Colonic mucosa (tissue), 4 donors: ENCODE measurements around the gene CELSR1. TPM values are rescaled to one million over a fixed set of nuclear protein-coding genes. Genes with fewer than 3 reads are reported as not detected.

ENCODE experiments used
- DNase-seq: peaks from one replicate; pipeline ENCODE4 v3.0.0-alpha.2; 2020
- H3K27ac ChIP-seq: fragments of 200-600 bp; one replicate; pipeline ENCODE4 v1.8.0; 2021
- H3K27me3 ChIP-seq: fragments of 200-600 bp; one replicate; pipeline ENCODE4 v1.8.0; 2021
- H3K36me3 ChIP-seq: fragments of 200-600 bp; one replicate; pipeline ENCODE4 v1.8.0; 2021
- H3K4me1 ChIP-seq: fragments of 200-600 bp; one replicate; pipeline ENCODE4 v1.8.0; 2021; ENCODE audit warnings: mild to moderate bottlenecking
- H3K4me3 ChIP-seq: fragments of 200-600 bp; one replicate; pipeline ENCODE4 v1.8.0; 2021
- H3K9ac ChIP-seq, 2 donors: one replicate each; pipeline ENCODE4 v1.7.0; 2013; ENCODE audit warnings: control low read depth in 2 of 2, low read depth in 2 of 2, low read length in 2 of 2
- H3K9me3 ChIP-seq: fragments of 200-600 bp; one replicate; pipeline ENCODE4 v1.8.0; 2021
- intact Hi-C: fragments of 100-400 bp; cut with DNase I; formaldehyde crosslinking; loops from one replicate; pipeline ENCODE4 v1.14.1; 2022
- total RNA-seq, 2 donors: library from RNA; stranded (reverse); fragmentation: NEBNext Ultra II Directional in 1 of 2; extraction: Animal tissue kit (Norgen Biotek cat#: 25700) in 1 of 2; gene quantifications; one replicate each; pipeline ENCODE4 v1.2.1, GENCODE V29; 2021
- TF ChIP-seq, protein P1 (sequence below): fragments of 200-600 bp; IDR thresholded peaks from one replicate; pipeline ENCODE4 v1.8.0; 2022; ENCODE audit warnings: antibody characterized with exemption, mild to moderate bottlenecking
- donor health status: healthy.
- donor health status: DM: no; HTN: no; CAD: no.
- donor health status: DM: no; HTN: no; CAD: no.

Gene CELSR1
- total RNA-seq, 2 donors from 2014 or later, result 2.7 to 7.8 TPM

GRCh38 chr22:46394622-46395021 is 142.8 kb downstream of the CELSR1 start:
- Histone ChIP-seq H3K36me3 (no peaks in the 10 kb centered on the region), H3K27ac (no peak overlapping the region), H3K27me3 (no peaks in the 10 kb centered on the region), H3K9ac (no peak overlapping the region), H3K9me3 (no peaks in the 10 kb centered on the region), H3K4me3 (no peak overlapping the region), H3K4me1 (no peaks in the 10 kb centered on the region)
- TF ChIP-seq, protein P1, sequence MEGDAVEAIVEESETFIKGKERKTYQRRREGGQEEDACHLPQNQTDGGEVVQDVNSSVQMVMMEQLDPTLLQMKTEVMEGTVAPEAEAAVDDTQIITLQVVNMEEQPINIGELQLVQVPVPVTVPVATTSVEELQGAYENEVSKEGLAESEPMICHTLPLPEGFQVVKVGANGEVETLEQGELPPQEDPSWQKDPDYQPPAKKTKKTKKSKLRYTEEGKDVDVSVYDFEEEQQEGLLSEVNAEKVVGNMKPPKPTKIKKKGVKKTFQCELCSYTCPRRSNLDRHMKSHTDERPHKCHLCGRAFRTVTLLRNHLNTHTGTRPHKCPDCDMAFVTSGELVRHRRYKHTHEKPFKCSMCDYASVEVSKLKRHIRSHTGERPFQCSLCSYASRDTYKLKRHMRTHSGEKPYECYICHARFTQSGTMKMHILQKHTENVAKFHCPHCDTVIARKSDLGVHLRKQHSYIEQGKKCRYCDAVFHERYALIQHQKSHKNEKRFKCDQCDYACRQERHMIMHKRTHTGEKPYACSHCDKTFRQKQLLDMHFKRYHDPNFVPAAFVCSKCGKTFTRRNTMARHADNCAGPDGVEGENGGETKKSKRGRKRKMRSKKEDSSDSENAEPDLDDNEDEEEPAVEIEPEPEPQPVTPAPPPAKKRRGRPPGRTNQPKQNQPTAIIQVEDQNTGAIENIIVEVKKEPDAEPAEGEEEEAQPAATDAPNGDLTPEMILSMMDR, result no peak
- DNase-seq, result no peak
- intact Hi-C loops, result no loop called here

DNA sequence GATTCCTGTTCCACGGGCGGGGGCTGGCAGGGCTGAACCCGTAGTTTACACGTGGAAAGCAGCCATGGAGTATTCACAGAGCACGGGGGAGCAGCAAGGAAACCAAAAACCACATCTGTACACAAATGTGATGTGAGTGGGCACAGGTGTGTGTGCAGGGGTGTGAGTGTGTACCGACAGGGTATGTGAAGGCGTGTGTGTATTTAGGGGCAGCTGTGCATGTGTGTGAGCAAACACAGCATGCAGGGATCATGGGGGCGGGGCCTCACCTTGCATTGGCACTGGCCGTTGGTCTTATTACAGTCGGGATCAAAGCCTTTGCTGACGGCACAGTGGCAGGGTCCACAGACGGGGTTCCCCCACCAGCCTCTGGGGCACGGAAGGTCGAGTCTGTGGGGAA is 143.5 kb downstream of the CELSR1 start:
- Histone ChIP-seq H3K4me3 (no peak overlapping the region), H3K27ac (no peak overlapping the region), H3K36me3 (no peaks in the 10 kb centered on the region), H3K27me3 (no peaks in the 10 kb centered on the region), H3K4me1 (no peaks in the 10 kb centered on the region), H3K9me3 (no peaks in the 10 kb centered on the region), H3K9ac (no peak overlapping the region)
- TF ChIP-seq, protein P1, result no peak
- no peak for DNase-seq
- intact Hi-C loops, result no loop called here

DNA sequence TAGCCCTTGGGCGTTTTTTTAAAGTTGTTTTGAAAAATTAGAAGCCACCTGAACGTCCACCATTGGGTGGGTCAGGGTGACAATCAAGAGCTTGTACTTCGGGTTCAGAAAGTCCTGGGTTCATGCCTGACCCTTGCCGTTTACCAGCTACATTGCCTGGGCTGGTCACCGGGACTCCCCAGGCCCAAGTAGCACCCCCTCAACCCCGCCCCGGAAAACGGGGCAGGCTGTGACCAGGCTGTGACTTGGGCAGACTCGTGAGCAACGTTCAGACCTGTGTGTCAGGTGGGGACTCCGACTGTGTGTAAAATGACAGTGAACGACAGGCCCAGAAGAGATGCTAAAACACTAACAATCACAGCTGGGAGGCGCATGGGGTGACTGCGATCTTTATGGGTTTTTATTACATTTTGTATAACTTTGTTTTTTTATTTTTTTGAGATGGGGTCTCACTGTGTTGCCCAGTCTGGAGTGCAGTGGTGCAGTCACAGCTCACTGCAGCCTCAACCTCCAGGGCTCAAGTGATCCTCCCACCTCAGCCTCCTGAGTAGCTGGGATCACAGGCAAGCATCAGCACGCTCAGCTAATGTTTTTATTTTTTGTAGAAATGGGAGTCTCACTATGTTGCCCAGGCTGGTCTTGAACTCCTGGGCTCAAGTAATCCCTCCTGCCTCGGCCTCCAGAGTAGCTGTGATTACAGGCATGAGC is 145.1 kb downstream of the CELSR1 start:
- Histone ChIP-seq H3K27ac (no peak overlapping the region), H3K36me3 (no peaks in the 10 kb centered on the region), H3K27me3 (no peaks in the 10 kb centered on the region), H3K4me1 (no peaks in the 10 kb centered on the region), H3K9me3 (no peaks in the 10 kb centered on the region), H3K9ac (no peak overlapping the region), H3K4me3 (no peak overlapping the region)
- TF ChIP-seq, protein P1, result no peak
- intact Hi-C loops, result no loop called here
- no peak for DNase-seq

DNA sequence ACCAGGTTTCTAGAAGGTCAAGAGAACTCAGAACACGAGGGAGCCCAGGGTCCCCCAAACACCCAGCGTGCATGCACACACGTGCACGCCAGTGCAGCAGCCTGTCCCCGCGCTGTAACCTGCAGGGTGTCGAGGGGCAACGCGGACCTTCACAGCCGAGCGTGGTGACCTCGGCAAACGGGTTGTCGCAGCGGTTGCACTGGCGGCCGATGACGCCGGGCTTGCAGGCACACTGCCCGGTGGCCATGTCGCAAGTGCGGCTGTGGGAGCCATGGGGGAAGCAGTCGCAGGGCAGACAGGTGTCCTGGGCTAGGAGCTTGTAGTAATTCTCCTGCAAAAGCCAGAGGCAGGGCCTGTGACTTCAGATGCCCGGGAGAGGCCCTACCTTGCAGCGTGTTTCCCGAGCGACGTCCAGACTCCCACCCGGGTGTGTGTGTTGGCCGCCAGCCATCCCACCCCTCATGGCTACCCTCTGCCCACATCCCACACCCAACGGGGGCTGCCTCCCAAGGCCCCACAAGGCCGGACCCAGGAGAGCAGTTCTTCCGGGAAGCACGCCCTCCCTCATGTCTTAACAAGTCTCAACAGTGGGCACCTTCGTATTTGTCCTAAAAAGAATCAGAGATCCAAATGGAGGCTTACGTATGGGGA is 145.8 kb downstream of the CELSR1 start:
- Histone ChIP-seq H3K27ac (no peak overlapping the region), H3K27me3 (no peaks in the 10 kb centered on the region), H3K9me3 (no peaks in the 10 kb centered on the region), H3K4me3 (no peak overlapping the region), H3K9ac (no peak overlapping the region), H3K36me3 (no peaks in the 10 kb centered on the region), H3K4me1 (no peaks in the 10 kb centered on the region)
- DNase-seq, result no peak
- intact Hi-C loops, result no loop called here
- TF ChIP-seq, protein P1, result no peak

GRCh38 chr22:46390652-46391301 is 146.6 kb downstream of the CELSR1 start:
- Histone ChIP-seq H3K4me3 (no peak overlapping the region), H3K9me3 (no peaks in the 10 kb centered on the region), H3K27me3 (no peaks in the 10 kb centered on the region), H3K27ac (no peak overlapping the region), H3K36me3 (no peaks in the 10 kb centered on the region), H3K4me1 (no peaks in the 10 kb centered on the region), H3K9ac (peak overlapping the region in 1 of 2 donors; percentile 19)
- intact Hi-C loops, result no loop called here
- DNase-seq, result no peak
- TF ChIP-seq, protein P1, result no peak
